Fibroblast of peridontal ligament (primary cell): ENCODE results near the gene DCLRE1A.
"Not testable (repeated sequence)": the region's sequence is repeated elsewhere in the genome, so short reads cannot be mapped to it uniquely, and the experiment has no call there.

Experiments
- DNase-seq: peaks from one replicate; pipeline ENCODE4 v3.0.0-alpha.2; 2010; ENCODE audit errors: extremely low read depth

Gene DCLRE1A

GRCh38 chr10:113858541-113858940 is 4.7 kb upstream of the DCLRE1A start:
- DNase-seq, result no peak

GRCh38 chr10:113857210-113857609 is 3.3 kb upstream of the DCLRE1A start:
- no peak for DNase-seq

GRCh38 chr10:113856563-113856962 is 2.7 kb upstream of the DCLRE1A start:
- peak; percentile 25 for DNase-seq

GRCh38 chr10:113854761-113855588 is 1.1 kb upstream of the DCLRE1A start:
- peak; percentile 24 for DNase-seq

GRCh38 chr10:113853578-113854012 is 287 bp downstream of the DCLRE1A start:
- DNase-seq, result no peak

DNA sequence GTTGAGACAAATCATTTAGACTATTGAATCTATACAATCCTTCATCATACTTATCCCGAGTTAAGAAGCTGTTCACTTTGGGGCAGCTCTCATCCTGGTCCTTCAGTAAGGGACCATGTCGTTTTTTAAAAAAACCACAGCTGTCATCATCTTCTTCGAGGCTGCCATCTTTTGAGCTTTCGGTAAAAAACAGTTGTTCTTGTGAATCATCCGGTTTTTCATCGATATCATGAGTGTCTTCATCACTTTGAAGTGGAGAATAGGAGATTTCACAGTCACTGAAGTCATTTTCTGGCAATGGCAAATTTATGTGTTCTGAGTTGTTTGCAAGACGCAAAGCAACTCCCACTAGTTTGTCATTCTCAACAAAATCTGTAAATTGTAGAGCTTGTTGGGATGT is 3.9 kb downstream of the DCLRE1A start:
- DNase-seq, result no peak

- DNase-seq, result no peak
Observed at GRCh38 chr10:113849140-113849803, 4.6 kb downstream of the DCLRE1A start.

GRCh38 chr10:113846036-113846435 is 7.8 kb downstream of the DCLRE1A start:
- DNase-seq, result no peak

DNA sequence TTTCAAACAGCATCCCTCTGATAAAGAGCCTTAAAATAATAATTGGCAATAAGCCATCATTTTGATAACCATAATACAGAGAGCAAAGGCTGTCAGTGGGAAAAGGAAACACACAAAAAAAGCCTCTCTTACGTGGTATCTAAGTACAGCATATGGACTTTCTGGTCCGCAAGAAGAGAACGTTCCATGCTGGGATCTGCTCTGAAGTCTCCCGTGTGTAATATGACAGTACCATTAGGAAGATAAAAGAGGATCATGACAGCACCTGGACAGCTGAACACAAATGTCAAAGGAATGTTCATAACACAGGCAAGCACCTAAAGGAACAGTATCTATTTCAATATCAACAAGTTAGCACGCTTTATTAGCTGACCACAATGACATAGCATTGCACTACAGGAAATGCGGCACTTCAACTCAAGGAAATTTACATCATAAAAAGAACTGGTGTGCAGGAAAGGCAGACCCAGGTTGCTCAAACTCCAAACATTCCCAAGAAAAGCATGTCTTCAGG is 9.9 kb downstream of the DCLRE1A start:
- DNase-seq, result no peak

DNA sequence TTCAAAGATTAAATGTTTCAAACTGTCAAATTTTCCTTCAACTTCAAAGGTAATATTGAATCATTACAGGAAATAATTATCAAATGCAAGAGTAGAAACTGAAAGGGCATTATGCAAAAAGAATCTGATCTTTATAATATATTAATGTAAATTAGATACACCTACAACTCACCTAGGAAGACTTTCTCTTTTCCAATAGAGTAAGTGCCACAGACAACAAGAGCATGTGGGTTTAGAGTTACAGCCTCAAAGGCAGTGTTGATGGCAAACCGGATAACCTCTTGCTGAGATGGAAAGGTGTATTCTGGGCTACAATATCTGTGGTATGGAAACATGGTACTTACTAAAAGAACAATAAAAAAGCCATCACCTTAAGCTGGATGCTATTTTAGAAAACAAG is 11.7 kb downstream of the DCLRE1A start:
- no peak for DNase-seq

GRCh38 chr10:113828567-113828966 is 25.3 kb downstream of the DCLRE1A start:
- not testable (repeated sequence) for DNase-seq

GRCh38 chr10:113825791-113826190 is 28.1 kb downstream of the DCLRE1A start:
- peak; percentile 7 for DNase-seq

DNA sequence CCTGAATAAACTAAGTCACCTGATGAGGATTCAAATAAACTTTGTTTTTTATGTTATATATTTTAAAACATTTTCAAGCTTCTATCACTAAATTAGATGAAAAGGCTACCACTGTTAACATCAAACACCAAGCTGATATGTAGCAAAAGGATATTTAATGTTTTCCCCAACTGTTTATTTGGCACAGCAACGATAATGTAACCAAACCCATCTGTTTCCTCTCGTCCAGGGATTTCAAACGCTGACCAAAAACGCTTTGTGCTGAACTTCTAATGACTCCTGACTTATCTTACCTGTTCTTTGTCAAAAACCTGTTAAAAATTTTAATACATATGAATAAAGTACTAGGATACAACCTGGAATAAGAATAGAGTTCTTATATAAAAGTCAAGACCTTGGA is 30.5 kb downstream of the DCLRE1A start:
- DNase-seq, result peak; percentile 3

GRCh38 chr10:113822174-113822573 is 31.7 kb downstream of the DCLRE1A start:
- DNase-seq, result no peak

- DNase-seq, result not testable (repeated sequence)
Observed at GRCh38 chr10:113821306-113821705, 32.6 kb downstream of the DCLRE1A start.

- DNase-seq, result no peak
Observed at GRCh38 chr10:113820507-113820906, 33.4 kb downstream of the DCLRE1A start.

DNA sequence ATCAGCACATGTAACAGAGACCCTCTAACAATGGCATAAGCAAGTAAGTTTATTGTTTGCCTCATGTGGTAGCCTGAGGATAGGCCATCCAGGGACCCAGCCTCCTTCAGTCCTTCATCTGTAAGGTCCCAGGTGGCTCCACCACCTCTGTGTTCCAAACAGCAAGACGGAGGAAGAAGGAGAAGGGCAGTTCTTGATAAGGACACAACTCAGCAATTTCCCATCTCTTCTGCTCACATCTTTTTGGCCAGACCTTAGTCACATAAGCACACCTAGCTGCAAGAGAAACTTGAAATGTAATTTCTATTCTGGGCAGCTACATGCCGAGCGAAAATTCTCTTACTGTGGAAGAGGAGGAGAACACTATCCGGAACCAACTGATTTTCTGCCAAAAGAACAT is 33.9 kb downstream of the DCLRE1A start:
- no peak for DNase-seq

GRCh38 chr10:113814700-113815099 is 39.2 kb downstream of the DCLRE1A start:
- DNase-seq, result not testable (repeated sequence)

DNA sequence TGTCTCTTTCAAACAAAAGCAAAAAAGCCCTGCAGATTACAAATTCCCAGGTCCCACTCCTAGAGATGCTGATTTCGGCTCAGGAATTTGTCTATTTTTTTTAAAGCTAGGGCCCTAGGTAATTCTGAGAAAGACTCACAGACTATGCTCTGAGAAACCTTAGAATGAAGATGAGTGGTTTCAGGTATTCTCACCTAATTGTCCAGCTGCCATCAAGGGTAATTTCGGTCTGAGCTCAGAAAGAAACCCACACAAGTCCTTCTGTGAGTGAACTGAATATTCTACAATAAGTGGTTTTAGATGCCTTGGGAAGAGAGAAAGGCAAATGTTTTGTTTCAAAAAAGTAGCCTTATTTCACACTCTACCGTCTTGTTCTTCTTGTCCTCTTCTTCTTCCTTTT is 45.7 kb downstream of the DCLRE1A start:
- no peak for DNase-seq

- DNase-seq, result no peak
Observed at GRCh38 chr10:113806503-113806902, 47.4 kb downstream of the DCLRE1A start.

- DNase-seq, result no peak
Observed at GRCh38 chr10:113802997-113803396, 50.9 kb downstream of the DCLRE1A start.

GRCh38 chr10:113801569-113801968 is 52.3 kb downstream of the DCLRE1A start:
- DNase-seq, result no peak

GRCh38 chr10:113791691-113792090 is 62.2 kb downstream of the DCLRE1A start:
- DNase-seq, result no peak
